Measurements from ENCODE around the gene IFRD1. TPM values are rescaled to one million over a fixed set of nuclear protein-coding genes. Genes with fewer than 3 reads are reported as not detected.
"Not testable (repeated sequence)": the region's sequence is repeated elsewhere in the genome, so short reads cannot be mapped to it uniquely, and the experiment has no call there.

The IFRD1 gene
- total RNA-seq, 1 experiment from 2014 or later, result 66.6 TPM

GRCh38 chr7:112516418-112516817 is 66.2 kb downstream of the IFRD1 start:
- DNase-seq (ENCODE audit: low read depth), result not testable (repeated sequence)

DNA sequence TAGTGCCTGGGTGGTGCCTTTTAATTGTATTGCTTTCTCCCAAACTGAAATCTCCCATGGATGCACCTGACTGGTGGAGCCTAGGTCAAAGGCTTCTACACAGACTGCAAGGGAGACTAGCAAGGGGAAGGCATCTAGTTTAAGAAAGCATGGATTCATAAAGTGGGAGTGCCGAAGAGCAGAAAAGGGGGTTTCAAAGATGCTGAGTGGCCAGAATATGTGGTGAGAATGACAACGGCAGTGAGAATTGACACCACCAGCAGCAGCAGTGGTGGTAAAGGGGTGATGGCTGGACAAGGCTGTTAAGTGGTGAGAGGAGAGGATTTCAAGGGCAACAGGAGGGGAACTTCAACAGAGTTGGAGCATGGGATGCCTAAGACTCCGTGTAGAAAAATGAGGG is 67.2 kb downstream of the IFRD1 start:
- DNase-seq (ENCODE audit: low read depth), result no peak

GRCh38 chr7:112520787-112521186 is 70.5 kb downstream of the IFRD1 start:
- DNase-seq (ENCODE audit: low read depth), result no peak

- DNase-seq (ENCODE audit: low read depth), result no peak
Measured at GRCh38 chr7:112521942-112522341, 71.7 kb downstream of the IFRD1 start.

GRCh38 chr7:112523871-112524270 is 73.6 kb downstream of the IFRD1 start:
- no peak for DNase-seq (ENCODE audit: low read depth)

Other genes starting within 250 kb of the IFRD1 start
- 5.5 and 10.8 TPM in 2 replicates for gene DOCK4, start 244.1 kb upstream of the IFRD1 start, total RNA-seq (2014; rRNA removed; shearing (Covaris generic))
- gene ZNF277, start 243.8 kb upstream of the IFRD1 start, total RNA-seq (2014; rRNA removed; shearing (Covaris generic)), result 25.4 and 34.5 TPM in 2 replicates
- gene LSMEM1, start 30.5 kb downstream of the IFRD1 start, total RNA-seq (2014; rRNA removed; shearing (Covaris generic)), result 0.20 and 0.96 TPM in 2 replicates